MM.1S (cell line): ENCODE data around the gene HSD11B2.

Experiments used
- DNase-seq: peaks from one replicate; pipeline ENCODE4 v3.0.0-alpha.2; 2015
- H2AFZ ChIP-seq: fragments of 300-600 bp; sonication (generic); 2 replicates; pipeline ENCODE4 v1.6.0; 2016; ENCODE audit warnings: antibody characterized with exemption, low read length
- H3F3A ChIP-seq: fragments of 300-600 bp; sonication (generic); 2 replicates; pipeline ENCODE4 v1.6.1; 2016; ENCODE audit warnings: mild to moderate bottlenecking, antibody characterized with exemption, low read length, moderate library complexity, mixed read lengths; ENCODE audit not compliant: insufficient read depth
- H3K27ac ChIP-seq: fragments of 300-600 bp; sonication (generic); 2 replicates; pipeline ENCODE4 v1.5.1; 2016; ENCODE audit warnings: mild to moderate bottlenecking, low read length
- H3K27me3 ChIP-seq: fragments of 300-600 bp; sonication (generic); replicated peaks from 2 replicates; pipeline ENCODE4 v1.6.0; 2016; ENCODE audit warnings: low read length; ENCODE audit not compliant: insufficient read depth
- H3K36me3 ChIP-seq: fragments of 300-600 bp; sonication (generic); replicated peaks from 2 replicates; pipeline ENCODE4 v1.6.1; 2016; ENCODE audit warnings: mild to moderate bottlenecking, low read length, mixed read lengths; ENCODE audit not compliant: insufficient read depth
- H3K4me1 ChIP-seq: fragments of 300-600 bp; sonication (generic); 2 replicates; pipeline ENCODE4 v1.6.1; 2016; ENCODE audit warnings: low read length, mixed read lengths
- H3K4me2 ChIP-seq: fragments of 300-600 bp; sonication (generic); 2 replicates; pipeline ENCODE4 v1.6.0; 2016; ENCODE audit warnings: low read depth, low read length
- H3K4me3 ChIP-seq: fragments of 300-600 bp; sonication (generic); 2 replicates; pipeline ENCODE4 v1.5.1; 2016; ENCODE audit warnings: low read length, mixed read lengths
- H3K79me2 ChIP-seq: fragments of 300-600 bp; sonication (generic); 2 replicates; pipeline ENCODE4 v1.6.1; 2016; ENCODE audit warnings: mixed run types, low read length, mixed read lengths
- H3K9ac ChIP-seq: fragments of 300-600 bp; sonication (generic); 2 replicates; pipeline ENCODE4 v1.6.1; 2016; ENCODE audit warnings: low read length, mixed read lengths
- H3K9me2 ChIP-seq: fragments of 300-600 bp; sonication (generic); replicated peaks from 2 replicates; pipeline ENCODE4 v1.6.1; 2016; ENCODE audit warnings: mild to moderate bottlenecking, low read length, mixed read lengths; ENCODE audit not compliant: insufficient read depth
- H3K9me3 ChIP-seq: fragments of 300-600 bp; sonication (generic); replicated peaks from 2 replicates; pipeline ENCODE4 v1.6.1; 2016; ENCODE audit warnings: mild to moderate bottlenecking, low read length, mixed read lengths; ENCODE audit not compliant: insufficient read depth
- H4K20me1 ChIP-seq: fragments of 300-600 bp; sonication (generic); 2 replicates; pipeline ENCODE4 v1.6.1; 2016; ENCODE audit warnings: mild to moderate bottlenecking, low read length, moderate library complexity, mixed read lengths; ENCODE audit not compliant: insufficient read depth
- CTCF ChIP-seq: fragments of 300-600 bp; sonication (generic); IDR thresholded peaks from 2 replicates; pipeline ENCODE4 v1.5.1; 2016; ENCODE audit warnings: antibody characterized with exemption, low read length, mixed read lengths
- EZH2 ChIP-seq: fragments of 300-600 bp; sonication (generic); optimal IDR thresholded peaks from 2 replicates; pipeline ENCODE3; 2017; ENCODE audit warnings: low read depth, mild to moderate bottlenecking, antibody characterized with exemption, low read length, mixed read lengths
- EZH2phosphoT487 ChIP-seq: fragments of 300-600 bp; sonication (generic); IDR thresholded peaks from 2 replicates; pipeline ENCODE4 v1.6.1; 2018; ENCODE audit warnings: antibody characterized with exemption, low read length

The HSD11B2 gene

GRCh38 chr16:67451061-67451703 lies 20.3 kb downstream of the HSD11B2 start:
- H2AFZ ChIP-seq: no peak overlapping the region
- no peak overlapping the region for H3K4me3 ChIP-seq
- H3K27ac ChIP-seq: no peak overlapping the region
- DNase-seq: no peak
- peaks cover 23% of the 10 kb centered on the region for H3K79me2 ChIP-seq
- H3K9ac ChIP-seq: no peak overlapping the region
- H4K20me1 ChIP-seq: 0 out of 2 replicates have a peak, but pooled peaks cover 2% of the 10 kb centered on the region
- H3K9me3 ChIP-seq: no peaks in the 10 kb centered on the region
- TF ChIP-seq CTCF (no peak), EZH2 (no peak), EZH2phosphoT487 (no peak)
- no peaks in the 10 kb centered on the region for H3K9me2 ChIP-seq
- no peaks in the 10 kb centered on the region for H3K4me1 ChIP-seq
- H3K36me3 ChIP-seq: no peaks in the 10 kb centered on the region
- no peak overlapping the region for H3K4me2 ChIP-seq
- H3F3A ChIP-seq: no peaks in the 10 kb centered on the region
- H3K27me3 ChIP-seq: no peaks in the 10 kb centered on the region

DNA sequence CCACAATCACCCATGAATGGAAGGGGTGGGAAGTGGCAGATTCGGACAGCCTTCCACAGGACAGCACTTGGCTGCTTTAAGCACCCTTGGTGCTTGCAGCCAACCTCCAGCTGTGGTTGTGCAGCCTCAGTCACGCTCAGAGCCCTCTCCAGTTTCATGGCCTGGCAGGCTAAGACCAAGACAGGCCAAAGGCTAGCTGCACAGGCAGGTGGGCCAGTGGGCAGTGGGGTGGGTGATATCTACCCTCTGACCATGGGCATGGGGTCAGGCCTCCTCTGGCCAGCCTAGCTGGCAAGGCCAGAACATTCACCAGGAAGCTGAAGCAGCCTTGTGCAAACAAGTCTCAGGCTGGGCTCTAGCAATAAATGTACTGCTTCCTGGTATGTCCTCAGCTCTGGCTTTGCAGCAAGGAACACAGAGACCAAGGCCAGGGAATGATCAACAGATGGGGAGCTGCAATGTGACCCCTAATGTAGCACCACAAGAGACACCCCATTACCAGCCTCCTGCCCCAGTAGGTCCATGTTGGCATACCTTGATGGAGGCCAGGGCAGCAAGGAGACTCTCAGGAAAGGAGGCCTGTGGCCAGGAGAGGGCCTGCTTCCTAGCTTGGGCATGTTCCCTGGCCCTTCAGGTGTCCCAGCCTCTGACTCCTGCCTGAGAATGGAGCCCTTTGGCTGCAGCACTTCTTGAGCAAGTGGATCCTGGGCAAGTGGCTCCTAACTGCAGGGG lies 20.9 kb downstream of the HSD11B2 start:
- Histone ChIP-seq H3K4me2 (no peak overlapping the region), H3K9me2 (no peaks in the 10 kb centered on the region), H3K4me3 (no peak overlapping the region), H2AFZ (no peak overlapping the region), H3K9me3 (no peaks in the 10 kb centered on the region), H3F3A (no peaks in the 10 kb centered on the region), H3K27me3 (no peaks in the 10 kb centered on the region), H3K4me1 (no peaks in the 10 kb centered on the region), H3K36me3 (no peaks in the 10 kb centered on the region), H3K79me2 (peaks cover 22% of the 10 kb centered on the region), H3K27ac (no peak overlapping the region), H4K20me1 (no peaks in the 10 kb centered on the region), H3K9ac (no peak overlapping the region)
- no peak for TF ChIP-seq EZH2
- no peak for DNase-seq

GRCh38 chr16:67454104-67454503 lies 23.2 kb downstream of the HSD11B2 start:
- Histone ChIP-seq H3K79me2 (peaks cover 25% of the 10 kb centered on the region; the same call in 1 of the 2 replicates), H3K27ac (no peak overlapping the region), H3K4me1 (no peaks in the 10 kb centered on the region), H3K4me3 (no peak overlapping the region), H3K9me3 (no peaks in the 10 kb centered on the region), H3K9ac (no peak overlapping the region), H4K20me1 (no peaks in the 10 kb centered on the region), H3F3A (no peaks in the 10 kb centered on the region; the same call in 1 of the 2 replicates), H3K4me2 (no peak overlapping the region), H3K27me3 (no peaks in the 10 kb centered on the region), H3K36me3 (no peaks in the 10 kb centered on the region), H3K9me2 (no peaks in the 10 kb centered on the region), H2AFZ (no peak overlapping the region)
- no peak for TF ChIP-seq EZH2phosphoT487
- no peak for TF ChIP-seq CTCF
- no peak for TF ChIP-seq EZH2
- DNase-seq: no peak

DNA sequence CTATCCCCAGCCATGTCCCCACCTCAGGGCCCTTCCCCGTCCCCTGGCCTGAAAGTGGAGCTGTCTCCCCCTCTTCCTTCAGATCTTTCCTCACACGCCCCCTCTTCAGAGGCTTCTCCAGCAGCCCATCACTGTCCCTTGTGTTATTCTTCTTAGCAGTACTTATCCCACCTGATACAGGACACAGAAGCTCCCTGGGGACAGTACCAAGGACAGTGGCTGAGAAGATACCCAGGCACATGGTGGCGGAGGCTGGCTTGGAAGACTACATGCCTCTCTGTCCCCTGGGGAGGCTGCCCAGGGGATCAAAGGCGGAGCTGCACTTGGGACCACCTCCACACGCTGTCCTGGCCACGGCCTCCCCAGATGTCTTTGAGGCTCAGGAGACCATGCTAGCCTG lies 23.9 kb downstream of the HSD11B2 start:
- no peak overlapping the region for H3K4me2 ChIP-seq
- no peak overlapping the region for H3K4me3 ChIP-seq
- H3K9me3 ChIP-seq: no peaks in the 10 kb centered on the region
- TF ChIP-seq EZH2phosphoT487 (no peak), CTCF (no peak), EZH2 (no peak)
- no peaks in the 10 kb centered on the region for H3K9me2 ChIP-seq
- H3K79me2 ChIP-seq: peaks cover 30% of the 10 kb centered on the region
- H4K20me1 ChIP-seq: no peaks in the 10 kb centered on the region
- no peaks in the 10 kb centered on the region for H3K27me3 ChIP-seq
- H3K27ac ChIP-seq: no peak overlapping the region
- H3K9ac ChIP-seq: no peak overlapping the region
- H3K36me3 ChIP-seq: no peaks in the 10 kb centered on the region
- no peaks in the 10 kb centered on the region; the same call in 1 of the 2 replicates for H3F3A ChIP-seq
- H3K4me1 ChIP-seq: no peaks in the 10 kb centered on the region
- DNase-seq: no peak
- no peak overlapping the region for H2AFZ ChIP-seq
